ENCODE results near the gene PLEKHJ1. TPM values are rescaled to one million over a fixed set of nuclear protein-coding genes. Genes with fewer than 3 reads are reported as not detected.

Gene PLEKHJ1
- total and polyA plus RNA-seq, 2 of the 13 experiments (the other 11 are each of a cell fraction or from before 2014, with no cell fraction given): 70.5 to 130 TPM

DNA sequence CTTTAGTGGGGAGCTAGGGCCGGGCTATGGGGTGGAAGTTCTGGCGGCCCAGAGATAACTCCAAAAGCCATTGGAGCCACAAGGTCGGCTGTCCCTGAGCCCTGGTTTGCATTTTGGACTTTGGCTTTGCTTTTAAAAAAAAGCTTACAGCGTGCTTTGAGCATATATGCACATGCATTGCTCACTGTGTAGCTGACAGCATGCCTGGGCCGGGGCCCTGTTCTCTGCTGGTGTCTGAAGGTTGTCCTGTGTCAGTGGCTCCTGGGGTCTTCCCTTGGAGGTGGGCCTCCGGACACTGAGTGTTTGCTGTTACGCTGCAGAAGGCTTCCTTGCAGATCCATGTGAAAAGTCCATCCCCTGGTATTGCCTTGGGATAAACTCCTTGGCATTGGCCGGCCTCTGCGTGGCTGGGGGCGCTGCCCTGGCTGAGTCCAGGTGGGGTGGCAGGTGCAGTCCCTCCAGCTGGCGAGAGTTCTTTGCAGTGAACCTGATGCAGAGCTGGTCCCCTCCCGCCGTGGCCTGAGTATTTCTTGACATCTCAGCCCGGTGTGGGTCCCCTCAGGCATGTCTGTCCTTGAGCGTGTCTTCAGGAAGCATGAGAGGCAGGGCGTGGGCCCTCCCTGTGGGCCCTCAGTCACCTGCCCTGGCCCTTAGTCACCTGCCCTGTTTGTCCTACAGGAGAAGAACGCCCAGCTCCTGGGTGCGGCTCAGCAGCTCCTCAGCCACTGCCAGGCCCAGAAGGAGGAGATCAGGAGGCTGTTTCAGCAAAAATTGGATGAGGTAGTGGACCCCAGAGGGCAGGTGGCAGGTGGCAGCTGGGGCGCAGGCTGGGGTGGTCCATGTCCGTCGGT is 23.0 kb downstream of the PLEKHJ1 start (continued):
- TF ChIP-seq ZNF770 (CRISPR knock-in tag; IDR thresholded peaks at IDR 0.05) (0 out of 2 replicates have a peak, but pooled peaks have one; percentile 25), ZNF557 (CRISPR knock-in tag; IDR thresholded peaks at IDR 0.05) (peak; percentile 97), ZNF781 (CRISPR knock-in tag; IDR thresholded peaks at IDR 0.05; ENCODE audit: borderline replicate concordance, not compliant biosample characterization) (peak; percentile 92), SMC3 (IDR thresholded peaks at IDR 0.05; ENCODE audit: low read length) (0 out of 2 replicates have a peak, but pooled peaks have one; percentile 31), XBP1 (CRISPR knock-in tag; IDR thresholded peaks at IDR 0.05) (peak; percentile 77; the same call in 1 of the 2 replicates), YY1 (IDR thresholded peaks at IDR 0.05; ENCODE audit: insufficient read depth, insufficient replicate concordance, low read depth, low read length) (no peak), PAX8 (CRISPR knock-in tag; IDR thresholded peaks at IDR 0.05; ENCODE audit: borderline replicate concordance) (no peak), HIVEP1 (CRISPR knock-in tag; IDR thresholded peaks at IDR 0.05) (no peak; the same call in none of the 2 replicates), XRCC5 (optimal IDR thresholded peaks at IDR 0.05; ENCODE audit: low read length) (peak; percentile 34), ZNF703 (CRISPR knock-in tag; IDR thresholded peaks at IDR 0.05; ENCODE audit: borderline replicate concordance) (peak; percentile 72; the same call in 1 of the 2 replicates), ZNF331 (CRISPR knock-in tag; IDR thresholded peaks at IDR 0.05) (peak; percentile 61; the same call in 1 of the 2 replicates), E2F2 (CRISPR knock-in tag; IDR thresholded peaks at IDR 0.05; ENCODE audit: borderline replicate concordance) (0 out of 2 replicates have a peak, but pooled peaks have one; percentile 26), CHD2 (IDR thresholded peaks at IDR 0.05; ENCODE audit: low read depth, low read length) (no peak), ATF4 (CRISPR knock-in tag; IDR thresholded peaks at IDR 0.05) (no peak), ZNF136 (CRISPR knock-in tag; IDR thresholded peaks at IDR 0.05; ENCODE audit: low read depth) (no peak), STAT5B (CRISPR knock-in tag; IDR thresholded peaks at IDR 0.05) (no peak), ZNF780A (CRISPR knock-in tag; IDR thresholded peaks at IDR 0.05) (no peak), ZNF460 (CRISPR knock-in tag; IDR thresholded peaks at IDR 0.05; ENCODE audit: borderline replicate concordance) (no peak; the same call in 1 of the 2 replicates)
- TF ChIP-seq, protein P1, sequence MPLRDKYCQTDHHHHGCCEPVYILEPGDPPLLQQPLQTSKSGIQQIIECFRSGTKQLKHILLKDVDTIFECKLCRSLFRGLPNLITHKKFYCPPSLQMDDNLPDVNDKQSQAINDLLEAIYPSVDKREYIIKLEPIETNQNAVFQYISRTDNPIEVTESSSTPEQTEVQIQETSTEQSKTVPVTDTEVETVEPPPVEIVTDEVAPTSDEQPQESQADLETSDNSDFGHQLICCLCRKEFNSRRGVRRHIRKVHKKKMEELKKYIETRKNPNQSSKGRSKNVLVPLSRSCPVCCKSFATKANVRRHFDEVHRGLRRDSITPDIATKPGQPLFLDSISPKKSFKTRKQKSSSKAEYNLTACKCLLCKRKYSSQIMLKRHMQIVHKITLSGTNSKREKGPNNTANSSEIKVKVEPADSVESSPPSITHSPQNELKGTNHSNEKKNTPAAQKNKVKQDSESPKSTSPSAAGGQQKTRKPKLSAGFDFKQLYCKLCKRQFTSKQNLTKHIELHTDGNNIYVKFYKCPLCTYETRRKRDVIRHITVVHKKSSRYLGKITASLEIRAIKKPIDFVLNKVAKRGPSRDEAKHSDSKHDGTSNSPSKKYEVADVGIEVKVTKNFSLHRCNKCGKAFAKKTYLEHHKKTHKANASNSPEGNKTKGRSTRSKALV (CRISPR knock-in tag; IDR thresholded peaks at IDR 0.05): peak; percentile 89
- TF ChIP-seq, protein P2, sequence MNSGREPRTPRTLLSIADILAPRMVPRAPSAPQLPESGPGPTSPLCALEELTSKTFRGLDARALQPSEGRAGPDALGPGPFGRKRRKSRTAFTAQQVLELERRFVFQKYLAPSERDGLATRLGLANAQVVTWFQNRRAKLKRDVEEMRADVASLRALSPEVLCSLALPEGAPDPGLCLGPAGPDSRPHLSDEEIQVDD (CRISPR knock-in tag; IDR thresholded peaks at IDR 0.05; ENCODE audit: borderline replicate concordance): peak; percentile 30; the same call in 1 of the 2 replicates
